Neuron (in vitro differentiated cells): ENCODE results near the gene ARMH3.
"Not testable (repeated sequence)": the region's sequence is repeated elsewhere in the genome, so short reads cannot be mapped to it uniquely, and the experiment has no call there.

Experiments used
- H2AFZ ChIP-seq: one replicate; pipeline ENCODE4 v1.6.1; 2013; ENCODE audit warnings: low read depth, mild to moderate bottlenecking, inconsistent platforms, low read length, moderate library complexity
- H3K27me3 ChIP-seq: one replicate; pipeline ENCODE4 v1.6.1; 2013; ENCODE audit warnings: low read length; ENCODE audit not compliant: insufficient read depth
- H3K36me3 ChIP-seq: one replicate; pipeline ENCODE4 v1.6.1; 2013; ENCODE audit warnings: low read length; ENCODE audit not compliant: insufficient read depth
- H3K4me1 ChIP-seq: one replicate; pipeline ENCODE4 v1.6.1; 2013; ENCODE audit warnings: low read length; ENCODE audit not compliant: insufficient read depth
- H3K4me3 ChIP-seq: 2 replicates; pipeline ENCODE4 v1.5.1; 2013; ENCODE audit warnings: mild to moderate bottlenecking, low read length, moderate library complexity
- H3K9me3 ChIP-seq: one replicate; pipeline ENCODE4 v1.6.1; 2013; ENCODE audit warnings: low read length

ARMH3 gene

GRCh38 chr10:102027261-102027660 is 28.7 kb downstream of the ARMH3 start:
- Histone ChIP-seq H2AFZ (no peak overlapping the region), H3K36me3 (peaks cover 64% of the 10 kb centered on the region)

GRCh38 chr10:102024799-102025198 is 31.2 kb downstream of the ARMH3 start:
- Histone ChIP-seq H3K4me1 (no peaks in the 10 kb centered on the region), H2AFZ (no peak overlapping the region), H3K9me3 (peaks cover 2% of the 10 kb centered on the region), H3K4me3 (no peak overlapping the region), H3K36me3 (peaks cover 58% of the 10 kb centered on the region), H3K27me3 (no peaks in the 10 kb centered on the region)

More at GRCh38 chr10:102027261-102027660, 28.7 kb downstream of the ARMH3 start:
- no peak overlapping the region for H3K4me3 ChIP-seq
- peaks cover 2% of the 10 kb centered on the region for H3K9me3 ChIP-seq
- no peaks in the 10 kb centered on the region for H3K27me3 ChIP-seq
- H3K4me1 ChIP-seq = no peaks in the 10 kb centered on the region

GRCh38 chr10:102020938-102021337 is 35.0 kb downstream of the ARMH3 start:
- H3K36me3 ChIP-seq = peaks cover 50% of the 10 kb centered on the region
- H3K9me3 ChIP-seq = peaks cover 2% of the 10 kb centered on the region
- H3K4me1 ChIP-seq = no peaks in the 10 kb centered on the region
- no peak overlapping the region for H2AFZ ChIP-seq
- no peaks in the 10 kb centered on the region for H3K27me3 ChIP-seq
- H3K4me3 ChIP-seq = no peak overlapping the region

GRCh38 chr10:102017295-102017694 is 38.7 kb downstream of the ARMH3 start:
- H3K4me3 ChIP-seq = no peak overlapping the region
- no peaks in the 10 kb centered on the region for H3K27me3 ChIP-seq
- H3K36me3 ChIP-seq = peaks cover 31% of the 10 kb centered on the region
- H2AFZ ChIP-seq = no peak overlapping the region
- H3K9me3 ChIP-seq = no peaks in the 10 kb centered on the region
- no peaks in the 10 kb centered on the region for H3K4me1 ChIP-seq

- Histone ChIP-seq H3K9me3 (no peaks in the 10 kb centered on the region), H3K36me3 (peaks cover 27% of the 10 kb centered on the region), H3K4me3 (no peak overlapping the region), H3K27me3 (no peaks in the 10 kb centered on the region), H2AFZ (no peak overlapping the region), H3K4me1 (no peaks in the 10 kb centered on the region)
These were observed 39.6 kb downstream of the ARMH3 start for GRCh38 chr10:102016416-102016815.

- H3K27me3 ChIP-seq = no peaks in the 10 kb centered on the region
- H3K9me3 ChIP-seq = no peaks in the 10 kb centered on the region
- H2AFZ ChIP-seq = no peak overlapping the region
- no peaks in the 10 kb centered on the region for H3K4me1 ChIP-seq
- H3K4me3 ChIP-seq = no peak overlapping the region
- peaks cover 15% of the 10 kb centered on the region for H3K36me3 ChIP-seq
These were observed 45.0 kb downstream of the ARMH3 start for GRCh38 chr10:102010961-102011360.

- Histone ChIP-seq H3K36me3 (peaks cover 19% of the 10 kb centered on the region), H3K4me1 (no peaks in the 10 kb centered on the region), H3K4me3 (no peak overlapping the region), H2AFZ (no peak overlapping the region), H3K27me3 (no peaks in the 10 kb centered on the region), H3K9me3 (no peaks in the 10 kb centered on the region)
These were observed 46.1 kb downstream of the ARMH3 start for GRCh38 chr10:102009801-102010425.

GRCh38 chr10:102007796-102008195 is 48.2 kb downstream of the ARMH3 start:
- H3K36me3 ChIP-seq = peaks cover 23% of the 10 kb centered on the region

GRCh38 chr10:102007031-102007430 is 48.9 kb downstream of the ARMH3 start:
- H3K9me3 ChIP-seq = not testable (repeated sequence)
- peaks cover 19% of the 10 kb centered on the region for H3K36me3 ChIP-seq

More at GRCh38 chr10:102007796-102008195, 48.2 kb downstream of the ARMH3 start:
- Histone ChIP-seq H2AFZ (no peak overlapping the region), H3K4me3 (no peak overlapping the region), H3K9me3 (no peaks in the 10 kb centered on the region), H3K4me1 (no peaks in the 10 kb centered on the region), H3K27me3 (no peaks in the 10 kb centered on the region)

GRCh38 chr10:102004376-102004775 is 51.6 kb downstream of the ARMH3 start:
- Histone ChIP-seq H2AFZ (no peak overlapping the region), H3K4me3 (no peak overlapping the region), H3K4me1 (no peaks in the 10 kb centered on the region), H3K9me3 (no peaks in the 10 kb centered on the region), H3K36me3 (peaks cover 29% of the 10 kb centered on the region), H3K27me3 (no peaks in the 10 kb centered on the region)

More at GRCh38 chr10:102007031-102007430, 48.9 kb downstream of the ARMH3 start:
- H3K27me3 ChIP-seq, H2AFZ ChIP-seq, H3K4me1 ChIP-seq, H3K4me3 ChIP-seq: not testable (repeated sequence)

- no peaks in the 10 kb centered on the region for H3K9me3 ChIP-seq
- H3K4me1 ChIP-seq = no peaks in the 10 kb centered on the region
- H3K36me3 ChIP-seq = peaks cover 29% of the 10 kb centered on the region
- H3K4me3 ChIP-seq = no peak overlapping the region
- no peaks in the 10 kb centered on the region for H3K27me3 ChIP-seq
- H2AFZ ChIP-seq = no peak overlapping the region
These were observed 52.4 kb downstream of the ARMH3 start for GRCh38 chr10:102003541-102003940.

- Histone ChIP-seq H3K9me3 (no peaks in the 10 kb centered on the region), H2AFZ (no peak overlapping the region), H3K27me3 (no peaks in the 10 kb centered on the region), H3K36me3 (peaks cover 26% of the 10 kb centered on the region), H3K4me1 (no peaks in the 10 kb centered on the region), H3K4me3 (no peak overlapping the region)
These were observed 54.4 kb downstream of the ARMH3 start for GRCh38 chr10:102001435-102002068.

GRCh38 chr10:101997803-101998202 is 58.2 kb downstream of the ARMH3 start:
- Histone ChIP-seq H3K9me3 (no peaks in the 10 kb centered on the region), H3K4me1 (no peaks in the 10 kb centered on the region), H2AFZ (no peak overlapping the region), H3K4me3 (no peak overlapping the region), H3K27me3 (no peaks in the 10 kb centered on the region), H3K36me3 (peaks cover 31% of the 10 kb centered on the region)
